HG02981 (cell line): ENCODE data around the gene ADCY4.
"Not testable (repeated sequence)": the region's sequence is repeated elsewhere in the genome, so short reads cannot be mapped to it uniquely, and the experiment has no call there.

Source experiments
- ATAC-seq: cut with Tn5 transposase; IDR thresholded peaks from one replicate; pipeline ENCODE4 v1.9.1; 2021; ENCODE audit warnings: mild to moderate bottlenecking, moderate library complexity; ENCODE audit not compliant: unreplicated experiment

The ADCY4 gene

DNA sequence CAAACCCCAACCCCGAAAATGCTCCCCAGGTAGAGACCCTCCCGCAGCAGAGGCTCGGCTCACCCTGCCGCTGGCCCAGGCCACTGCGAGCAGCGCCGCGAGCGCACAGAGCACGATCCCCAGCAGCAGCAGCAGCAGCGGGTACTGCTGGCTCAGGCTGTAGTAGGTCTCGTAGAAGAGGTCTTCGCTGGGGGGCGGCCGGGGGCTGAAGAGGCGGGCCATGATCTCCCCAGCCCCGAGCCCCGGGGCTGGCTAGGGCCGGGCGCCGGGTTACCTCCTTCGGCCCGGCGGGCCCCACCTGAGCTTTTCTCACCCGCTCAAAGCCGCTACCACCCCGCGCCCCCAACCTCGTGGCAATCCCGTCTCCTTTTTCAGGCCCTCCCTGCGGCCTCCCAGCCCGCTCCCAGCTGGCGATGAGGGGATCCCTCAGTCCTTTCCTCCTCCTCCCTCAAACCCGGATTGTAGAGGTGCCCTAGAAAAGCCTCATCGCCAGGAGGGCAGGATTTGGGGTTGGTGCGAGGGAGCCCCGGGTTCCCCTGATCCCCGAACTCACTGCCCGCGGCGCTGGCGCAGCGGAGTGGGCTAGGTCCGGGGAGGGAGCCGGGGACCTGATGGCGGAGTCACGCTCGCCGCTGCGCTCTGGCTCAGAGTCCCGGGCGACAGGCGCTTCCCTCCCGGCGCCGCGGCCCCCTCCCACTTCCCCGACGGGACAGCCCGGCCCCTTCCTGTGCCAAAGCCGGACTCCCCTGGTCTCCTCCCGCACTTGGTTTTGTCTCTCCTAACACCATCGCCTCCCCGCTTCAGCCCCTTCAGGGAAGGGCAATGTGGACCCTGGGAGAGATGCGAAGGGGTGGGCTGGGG, at the start of gene ADCY4:
Gene ADCY4 (minus strand): TSS at position 641 of the 861 bp plus-strand sequence. CDS start 419 bp downstream, at position 222.
- ATAC-seq, result no peak

DNA sequence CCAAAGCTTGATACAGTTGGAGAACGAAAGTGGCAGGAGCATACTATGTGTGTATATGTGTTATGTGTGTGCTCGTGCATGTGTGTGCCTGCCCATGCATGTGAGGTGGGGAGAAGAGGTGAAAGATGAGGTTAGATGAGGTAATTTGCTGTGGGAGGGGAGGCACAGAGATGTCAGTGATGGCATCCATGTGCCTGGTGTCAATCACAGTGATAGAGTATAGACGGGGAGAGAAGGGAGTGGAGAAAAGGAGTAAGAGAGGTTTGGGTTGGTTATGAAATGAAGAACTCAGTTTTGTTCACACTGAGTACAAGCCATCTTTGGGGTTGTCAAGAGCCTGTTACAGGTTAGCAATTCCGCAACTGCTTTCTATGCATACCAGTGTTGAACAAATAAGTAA, 49.3 kb upstream of the ADCY4 start:
- no peak for ATAC-seq

DNA sequence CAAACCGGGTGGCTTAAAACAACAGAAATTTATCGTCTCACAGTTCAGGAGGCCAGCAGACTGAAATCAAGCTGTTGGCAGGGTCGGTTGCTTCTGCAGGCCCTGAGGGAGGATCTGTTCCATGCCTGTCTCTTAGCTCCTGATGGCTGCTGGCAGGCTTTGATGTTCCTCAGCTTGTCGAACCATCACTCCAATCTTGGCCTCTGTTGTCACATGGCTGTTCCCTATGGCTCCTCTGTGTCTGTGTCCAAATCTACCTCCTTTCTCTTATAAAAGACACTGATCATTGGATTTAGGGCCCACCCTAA, 47.1 kb upstream of the ADCY4 start:
- ATAC-seq, result no peak

DNA sequence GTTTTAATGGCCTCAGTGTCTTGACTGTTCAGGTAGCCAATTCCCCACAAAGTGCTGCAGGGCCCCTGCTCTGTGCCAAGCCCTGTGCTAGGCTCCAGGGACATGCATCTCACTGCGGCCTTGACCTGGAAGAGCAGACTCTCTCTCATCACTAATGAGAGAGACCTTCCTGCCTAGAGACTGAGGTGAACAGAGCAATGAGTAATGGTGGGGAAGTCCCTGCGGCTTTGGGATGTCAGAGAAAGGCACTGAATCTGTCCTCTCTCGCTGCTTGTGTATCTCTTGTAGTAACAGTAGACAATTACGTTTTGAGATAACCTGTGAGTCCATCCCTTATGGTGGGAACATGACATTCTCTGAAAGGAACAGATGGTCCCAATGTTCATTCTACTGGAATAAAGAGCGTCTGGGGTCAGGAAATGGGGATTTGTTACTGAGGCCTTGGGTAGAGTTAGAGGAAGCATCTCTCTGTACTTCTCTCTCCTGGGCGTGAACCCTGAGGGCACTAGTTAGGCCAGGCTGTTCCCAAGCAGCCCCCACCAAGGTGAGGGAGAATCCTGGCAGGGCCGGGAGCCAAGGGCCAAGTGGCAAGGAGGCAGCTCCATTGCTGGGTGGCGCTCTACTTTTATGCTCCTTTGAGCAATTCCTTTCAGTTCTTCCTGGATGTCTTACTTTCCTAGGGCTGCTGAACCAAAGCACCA, 46.6 kb upstream of the ADCY4 start:
- ATAC-seq, result no peak

DNA sequence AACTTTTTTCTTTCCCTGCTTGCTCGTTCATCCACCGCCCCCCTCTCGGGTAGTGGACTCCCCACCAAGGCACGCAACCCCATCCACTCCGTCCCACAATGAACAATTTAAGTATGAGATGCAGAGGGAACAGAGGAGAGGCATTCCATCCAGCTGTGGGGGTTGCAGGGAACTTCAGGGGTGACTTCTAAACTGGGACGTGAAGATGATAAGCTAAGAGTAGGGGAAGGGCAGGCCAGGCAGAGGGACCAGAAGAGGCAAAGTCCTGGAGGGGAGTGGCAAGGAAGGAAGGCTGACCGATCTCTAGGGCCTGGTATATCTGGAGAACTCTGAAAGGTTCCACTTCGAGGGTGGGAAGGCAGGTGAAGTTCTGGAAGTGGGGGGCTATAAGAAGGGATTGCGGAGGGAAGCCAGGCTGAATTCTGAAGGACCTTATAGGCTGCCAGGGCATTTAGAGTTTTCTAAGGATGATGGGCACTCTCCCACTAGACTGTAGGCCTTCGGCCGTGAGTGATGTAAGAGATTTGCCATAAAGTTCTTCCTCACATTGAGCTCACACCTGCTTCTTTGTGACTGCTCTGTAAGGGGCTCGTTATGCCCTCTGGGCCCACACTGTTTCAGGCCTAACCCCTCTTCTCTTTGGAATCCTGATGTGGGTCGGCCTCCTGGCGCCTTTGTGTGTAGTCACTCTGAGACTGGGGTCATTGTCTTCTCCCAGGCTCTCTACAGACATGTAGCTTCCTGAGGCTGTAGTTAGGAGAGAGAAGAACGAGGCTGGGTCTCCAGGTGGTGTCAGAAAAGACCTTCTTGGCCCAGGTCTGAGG, 45.2 kb upstream of the ADCY4 start:
- no peak for ATAC-seq

DNA sequence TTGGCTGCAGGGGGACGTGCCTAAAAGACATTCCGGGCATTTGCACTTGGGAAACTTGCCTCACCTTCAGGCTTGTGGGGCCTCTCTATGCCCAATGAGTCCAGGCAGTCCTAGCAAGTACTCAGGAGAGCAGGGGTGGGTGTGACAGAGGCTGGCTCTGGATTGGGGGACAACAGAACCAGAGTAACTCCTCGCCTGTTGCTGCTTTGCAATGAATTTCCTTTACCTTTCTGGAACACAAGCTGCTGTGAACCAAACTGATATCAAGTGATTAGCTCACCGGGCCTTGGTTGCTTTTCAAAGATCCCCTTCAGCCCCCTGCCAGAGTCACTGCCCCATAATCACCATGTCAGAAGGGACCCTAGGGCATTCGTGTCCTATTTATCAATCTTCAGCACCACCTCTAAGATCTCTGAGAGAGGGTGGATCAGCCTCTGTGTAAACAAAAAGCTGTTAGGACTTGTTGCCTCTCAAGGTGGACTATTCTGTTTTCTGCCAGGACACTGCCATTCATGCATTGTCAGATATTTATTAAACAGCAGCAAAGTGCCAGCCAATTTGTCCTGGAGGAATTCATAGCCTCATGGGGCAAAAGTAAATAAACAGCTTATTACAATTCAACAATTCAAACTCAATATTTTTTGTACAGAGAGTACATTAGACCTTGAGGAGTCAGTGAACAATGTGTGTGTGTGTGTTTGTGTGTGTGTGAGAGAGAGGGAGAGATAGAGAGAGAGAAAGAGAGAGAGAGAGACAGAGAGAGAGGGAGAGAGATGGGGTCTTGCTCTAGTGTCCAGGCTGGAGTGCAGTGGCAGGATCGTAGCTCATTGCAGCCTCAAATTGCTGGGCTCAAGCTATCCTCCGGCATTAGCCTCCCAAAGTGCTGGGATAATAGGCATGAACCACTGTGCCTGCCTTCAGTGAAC, 44.4 kb upstream of the ADCY4 start:
- no peak for ATAC-seq

DNA sequence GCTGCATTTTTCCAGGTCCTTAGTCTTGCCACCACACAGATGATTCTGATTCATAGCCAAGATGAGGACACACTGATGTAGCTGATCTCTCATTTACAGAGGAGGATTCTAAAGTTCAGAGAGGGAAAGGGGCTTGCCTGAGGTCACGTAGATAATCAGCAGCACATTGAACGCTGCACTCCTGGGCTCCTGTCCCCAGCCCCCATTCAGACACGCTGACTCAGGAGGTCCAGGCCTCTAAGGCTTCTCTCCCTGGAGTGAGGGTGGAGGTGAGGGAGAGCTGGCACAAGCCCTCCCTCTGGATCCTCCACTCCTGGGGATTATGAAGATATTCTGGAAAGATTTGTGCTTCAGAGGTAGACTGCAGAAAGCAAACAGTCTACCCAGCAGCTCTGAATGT, 43.5 kb upstream of the ADCY4 start:
- ATAC-seq, result no peak

DNA sequence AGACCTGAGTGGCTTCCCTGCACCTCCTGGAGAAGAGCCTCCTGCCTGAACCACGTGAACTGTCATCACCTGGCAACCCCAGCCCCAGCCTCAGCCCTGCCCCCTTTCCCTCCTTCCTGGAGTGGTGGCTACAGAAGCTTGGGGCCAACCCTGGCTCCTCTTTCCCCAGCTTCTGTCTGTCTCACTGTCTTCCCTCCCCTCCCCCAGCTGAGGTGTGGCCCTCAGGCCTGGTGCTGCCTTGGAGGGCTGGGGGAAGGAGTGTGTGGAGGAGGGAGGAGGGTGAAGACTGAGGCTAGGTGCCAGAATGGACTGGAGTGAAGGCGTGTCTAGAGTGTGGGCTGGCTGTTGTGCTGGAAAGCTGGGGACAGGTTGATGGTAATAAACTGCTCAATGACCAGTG, 42.8 kb upstream of the ADCY4 start:
- ATAC-seq, result no peak

DNA sequence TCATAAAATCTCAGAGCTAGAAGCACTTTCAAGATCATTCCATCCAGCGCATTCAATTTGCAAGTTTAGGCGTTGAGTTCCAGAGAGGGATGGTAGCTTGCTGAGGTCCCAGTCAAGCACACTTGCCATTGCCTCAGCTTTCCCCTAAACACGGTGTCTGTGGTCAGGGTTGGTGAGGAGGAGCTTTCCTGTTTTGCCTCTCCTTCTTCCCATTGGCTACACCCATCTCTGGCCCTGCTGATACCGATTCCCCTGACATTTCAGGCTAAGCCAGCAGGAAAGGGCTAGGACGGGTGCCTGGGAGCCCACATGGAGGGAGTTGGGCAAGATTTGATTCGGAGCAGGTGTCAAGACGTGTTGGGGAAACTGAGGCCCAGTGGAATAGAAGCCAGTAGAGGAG, 42.3 kb upstream of the ADCY4 start:
- ATAC-seq, result no peak

DNA sequence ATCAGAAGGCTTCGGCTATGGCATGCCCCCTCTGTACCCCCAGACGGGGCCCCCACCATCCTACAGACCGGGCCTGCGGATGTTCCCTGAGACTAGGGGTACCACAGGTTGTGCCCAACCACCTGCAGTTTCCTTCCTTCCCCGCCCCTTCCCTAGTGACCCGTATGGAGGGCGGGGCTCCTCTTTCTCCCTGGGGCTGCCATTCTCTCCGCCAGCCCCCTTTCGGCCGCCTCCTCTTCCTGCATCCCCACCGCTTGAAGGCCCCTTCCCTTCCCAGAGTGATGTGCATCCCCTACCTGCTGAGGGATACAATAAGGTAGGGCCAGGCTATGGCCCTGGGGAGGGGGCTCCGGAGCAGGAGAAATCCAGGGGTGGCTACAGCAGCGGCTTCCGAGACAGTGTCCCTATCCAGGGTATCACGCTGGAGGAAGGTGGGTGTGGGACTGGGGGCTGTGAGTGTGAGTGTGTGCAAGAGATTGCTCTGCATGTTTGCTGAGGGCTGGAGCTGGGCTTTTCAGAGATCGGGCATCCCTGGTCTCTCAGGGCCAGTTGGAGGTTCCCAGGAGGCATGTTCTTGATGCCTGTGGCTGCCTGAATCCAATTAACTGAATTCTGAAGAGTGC, 41.7 kb upstream of the ADCY4 start:
- ATAC-seq, result no peak

DNA sequence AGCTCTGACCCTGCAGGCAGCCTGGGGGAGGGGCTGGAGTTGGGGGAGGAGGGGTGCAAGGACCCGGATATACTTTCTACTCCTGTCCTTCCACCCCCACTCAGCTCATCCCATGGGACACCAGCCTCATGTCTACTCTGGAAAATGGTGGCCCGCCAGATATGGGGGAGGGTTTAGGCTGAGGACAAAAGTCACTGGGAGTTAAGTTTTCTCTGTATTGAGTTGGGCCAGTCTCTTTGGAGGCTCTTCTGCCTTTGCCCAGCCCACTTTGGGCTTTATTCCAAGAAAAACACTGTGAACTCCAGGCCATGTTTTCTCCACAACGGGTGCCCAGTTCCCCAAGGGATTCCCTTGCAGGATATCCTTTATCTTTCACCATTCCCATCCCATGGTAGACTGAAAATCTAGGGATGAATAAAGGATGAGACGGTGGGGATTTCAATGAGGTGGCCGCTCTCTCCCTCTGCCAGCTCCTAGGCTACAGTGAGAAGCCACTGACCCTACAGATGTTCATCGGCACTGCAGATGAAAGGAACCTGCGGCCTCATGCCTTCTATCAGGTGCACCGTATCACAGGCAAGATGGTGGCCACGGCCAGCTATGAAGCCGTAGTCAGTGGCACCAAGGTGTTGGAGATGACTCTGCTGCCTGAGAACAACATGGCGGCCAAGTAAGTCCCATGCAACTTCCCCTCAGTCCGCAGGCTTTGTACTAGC, 38.0 kb upstream of the ADCY4 start:
- ATAC-seq, result no peak

DNA sequence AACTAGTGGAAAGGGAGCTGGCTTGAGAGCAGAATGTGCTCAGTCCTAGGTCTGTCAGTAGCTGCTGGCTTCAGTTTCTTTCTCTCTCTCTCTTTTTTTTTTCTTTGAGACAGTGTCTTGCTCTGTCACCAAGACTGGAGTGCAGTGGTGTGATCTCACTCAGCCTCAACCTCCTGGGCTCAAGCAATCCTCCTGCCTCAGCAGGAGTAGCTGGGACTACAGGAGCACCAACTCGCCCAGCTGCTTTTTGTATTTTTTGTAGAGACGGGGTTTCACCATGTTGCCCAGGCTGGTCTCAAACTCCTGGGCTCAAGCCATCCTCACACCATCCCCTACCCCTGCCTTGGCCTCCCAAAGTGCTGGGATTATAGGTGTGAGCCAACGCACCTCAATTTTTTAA, 36.7 kb upstream of the ADCY4 start:
- ATAC-seq, result not testable (repeated sequence)

DNA sequence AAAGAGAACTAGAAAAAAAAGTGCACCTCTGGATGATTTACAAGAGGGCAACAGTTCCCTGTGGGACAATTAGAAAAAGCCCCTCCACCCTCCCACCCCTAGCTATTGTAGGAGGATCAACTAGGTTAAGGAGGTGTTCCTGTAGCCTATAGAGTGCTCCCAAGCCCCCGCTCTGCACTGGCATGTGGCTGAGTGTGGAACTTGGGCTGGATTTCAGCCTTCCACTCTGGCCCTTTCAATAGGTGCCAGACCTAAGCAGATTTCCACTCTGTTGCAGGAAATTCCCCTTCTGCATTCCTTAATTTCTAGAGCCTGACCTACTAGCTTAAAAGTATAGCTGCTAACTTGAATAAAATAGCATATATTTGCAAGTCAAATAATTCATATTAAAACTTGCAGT, 35.9 kb upstream of the ADCY4 start:
- ATAC-seq, result no peak

DNA sequence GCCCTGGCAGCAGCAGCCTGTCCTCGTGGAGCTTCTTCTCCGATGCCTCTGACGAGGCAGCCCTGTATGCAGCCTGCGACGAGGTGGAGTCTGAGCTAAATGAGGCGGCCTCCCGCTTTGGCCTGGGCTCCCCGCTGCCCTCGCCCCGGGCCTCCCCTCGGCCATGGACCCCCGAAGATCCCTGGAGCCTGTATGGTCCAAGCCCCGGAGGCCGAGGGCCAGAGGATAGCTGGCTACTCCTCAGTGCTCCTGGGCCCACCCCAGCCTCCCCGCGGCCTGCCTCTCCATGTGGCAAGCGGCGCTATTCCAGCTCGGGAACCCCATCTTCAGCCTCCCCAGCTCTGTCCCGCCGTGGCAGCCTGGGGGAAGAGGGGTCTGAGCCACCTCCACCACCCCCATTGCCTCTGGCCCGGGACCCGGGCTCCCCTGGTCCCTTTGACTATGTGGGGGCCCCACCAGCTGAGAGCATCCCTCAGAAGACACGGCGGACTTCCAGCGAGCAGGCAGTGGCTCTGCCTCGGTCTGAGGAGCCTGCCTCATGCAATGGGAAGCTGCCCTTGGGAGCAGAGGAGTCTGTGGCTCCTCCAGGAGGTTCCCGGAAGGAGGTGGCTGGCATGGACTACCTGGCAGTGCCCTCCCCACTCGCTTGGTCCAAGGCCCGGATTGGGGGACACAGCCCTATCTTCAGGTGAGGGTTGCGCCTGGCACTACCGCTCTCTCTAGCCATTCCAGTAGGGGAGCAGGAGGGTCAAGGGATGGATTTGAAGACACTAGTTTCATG, 35.2 kb upstream of the ADCY4 start:
- ATAC-seq, result no peak

DNA sequence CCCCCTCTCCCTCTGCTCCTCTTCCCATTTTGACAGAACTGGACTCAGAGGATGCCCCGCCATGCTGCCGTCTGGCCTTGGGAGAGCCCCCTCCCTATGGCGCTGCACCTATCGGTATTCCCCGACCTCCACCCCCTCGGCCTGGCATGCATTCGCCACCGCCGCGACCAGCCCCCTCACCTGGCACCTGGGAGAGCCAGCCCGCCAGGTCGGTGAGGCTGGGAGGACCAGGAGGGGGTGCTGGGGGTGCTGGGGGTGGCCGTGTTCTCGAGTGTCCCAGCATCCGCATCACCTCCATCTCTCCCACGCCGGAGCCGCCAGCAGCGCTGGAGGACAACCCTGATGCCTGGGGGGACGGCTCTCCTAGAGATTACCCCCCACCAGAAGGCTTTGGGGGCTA, 34.6 kb upstream of the ADCY4 start:
- no peak for ATAC-seq

DNA sequence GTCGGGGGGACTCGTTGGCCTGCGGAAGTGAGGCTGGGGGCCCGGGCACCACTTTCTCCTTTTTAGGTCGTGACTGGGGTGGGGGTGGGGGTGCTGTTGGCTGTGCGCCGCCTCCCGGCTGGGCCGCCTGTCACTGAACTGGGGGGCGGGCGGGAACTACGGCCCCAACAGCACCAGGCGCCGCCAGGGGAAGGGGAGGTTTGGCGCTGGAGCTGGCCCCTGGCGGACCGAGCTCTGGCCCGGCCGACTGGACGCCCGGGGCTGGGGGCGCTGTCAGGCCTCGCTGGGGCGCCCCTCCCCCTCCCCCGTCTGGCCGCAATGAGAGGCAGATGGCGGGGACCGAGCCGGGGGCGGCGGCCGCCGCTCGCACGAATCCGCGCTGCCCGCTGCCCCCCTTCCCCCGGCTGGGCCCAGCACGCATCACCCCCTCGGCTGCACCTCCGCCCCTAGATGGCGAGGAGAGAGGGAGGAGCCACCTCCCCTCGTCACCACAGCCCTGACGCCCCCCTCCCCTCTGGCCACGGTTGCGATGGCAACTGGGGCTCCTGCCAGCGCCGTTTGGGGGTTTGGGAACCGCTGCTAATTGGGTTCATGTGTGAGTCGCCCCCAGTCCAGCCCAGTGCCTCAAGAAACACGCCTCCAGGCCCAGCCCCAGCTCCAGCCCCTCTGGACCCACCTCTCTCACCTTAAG, 33.8 kb upstream of the ADCY4 start:
- ATAC-seq, result no peak

DNA sequence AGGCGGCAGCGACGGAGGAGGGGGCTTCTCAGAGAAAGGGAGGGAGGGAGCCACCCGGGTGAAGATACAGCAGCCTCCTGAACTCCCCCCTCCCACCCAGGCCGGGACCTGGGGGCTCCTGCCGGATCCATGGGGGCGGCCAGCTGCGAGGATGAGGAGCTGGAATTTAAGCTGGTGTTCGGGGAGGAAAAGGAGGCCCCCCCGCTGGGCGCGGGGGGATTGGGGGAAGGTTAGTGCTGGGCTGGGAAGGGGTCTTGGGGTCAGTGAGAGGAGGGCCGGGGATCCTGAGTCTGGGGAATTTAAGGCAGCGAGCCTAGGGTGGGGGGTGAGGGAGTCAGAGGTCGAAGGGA, 33.3 kb upstream of the ADCY4 start:
- no peak for ATAC-seq

DNA sequence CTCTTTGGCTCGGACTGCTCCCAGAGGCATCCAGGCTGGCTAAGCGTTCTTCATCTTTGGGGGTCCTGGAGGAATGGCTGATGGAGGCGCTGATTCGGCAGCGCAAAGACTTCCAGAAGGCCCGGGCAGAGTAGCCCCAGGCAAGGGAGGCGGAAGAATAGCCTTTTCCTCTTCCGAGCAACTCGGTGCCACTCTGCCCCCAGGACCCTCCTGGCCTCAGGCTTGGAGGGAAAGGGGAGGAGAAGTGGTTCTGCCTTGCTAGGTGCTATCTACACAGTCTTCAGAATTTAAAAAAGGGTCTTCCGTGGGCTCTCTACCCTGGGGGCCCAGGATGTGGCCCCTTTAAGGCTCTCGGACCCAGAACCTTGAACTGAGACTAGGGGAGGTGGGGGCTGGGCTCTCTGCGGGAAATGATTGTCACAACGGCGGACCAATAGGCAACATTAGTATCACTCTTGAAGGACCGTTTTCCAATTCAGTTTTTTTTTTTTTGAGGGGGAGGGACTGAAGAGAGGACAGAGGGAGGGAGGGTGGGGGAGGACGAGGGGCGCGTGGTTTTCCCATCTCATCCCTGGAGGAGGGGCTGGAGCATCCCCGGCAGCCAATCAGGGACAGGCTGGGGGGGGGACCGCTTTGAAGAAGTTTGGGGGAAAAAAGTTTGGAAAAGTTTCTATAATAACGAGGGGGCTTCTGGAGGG, 32.8 kb upstream of the ADCY4 start, which contains the start of gene NFATC4:
Gene NFATC4 (plus strand): TSS at position 671 of the 698 bp plus-strand sequence. CDS start 157 bp downstream, outside the sequence.
- ATAC-seq, result peak; percentile 2
